Parathyroid adenoma (tissue), 2 donors: ENCODE data around the gene POLD1.

ENCODE experiments used
- H2AFZ ChIP-seq: fragments of 300-600 bp; sonication (generic); one replicate; pipeline ENCODE4 v1.7.0; 2017; ENCODE audit warnings: antibody characterized with exemption, mild to moderate bottlenecking
- H3K27ac ChIP-seq: fragments of 300-600 bp; sonication (generic); one replicate; pipeline ENCODE4 v1.7.0; 2017
- H3K27me3 ChIP-seq: fragments of 300-600 bp; sonication (generic); one replicate; pipeline ENCODE4 v1.7.0; 2017; ENCODE audit warnings: low read length; ENCODE audit not compliant: control insufficient read depth, insufficient read depth
- H3K36me3 ChIP-seq: fragments of 300-600 bp; sonication (generic); one replicate; pipeline ENCODE4 v1.7.0; 2017; ENCODE audit warnings: low read length; ENCODE audit not compliant: control insufficient read depth, insufficient read depth
- H3K4me1 ChIP-seq: fragments of 300-600 bp; sonication (generic); one replicate; pipeline ENCODE4 v1.7.0; 2017; ENCODE audit warnings: control low read depth
- H3K4me2 ChIP-seq: fragments of 300-600 bp; sonication (generic); one replicate; pipeline ENCODE4 v1.7.0; 2017; ENCODE audit warnings: low read length
- H3K4me3 ChIP-seq: fragments of 300-600 bp; sonication (generic); one replicate; pipeline ENCODE4 v1.7.0; 2017; ENCODE audit warnings: low read depth, low read length
- H3K79me2 ChIP-seq: fragments of 300-600 bp; sonication (generic); one replicate; pipeline ENCODE4 v1.7.0; 2017; ENCODE audit warnings: control low read depth
- H3K9ac ChIP-seq: fragments of 300-600 bp; sonication (generic); one replicate; pipeline ENCODE4 v1.7.0; 2017; ENCODE audit warnings: mild to moderate bottlenecking
- H3K9me3 ChIP-seq: fragments of 300-600 bp; sonication (generic); one replicate; pipeline ENCODE4 v1.7.0; 2017; ENCODE audit warnings: low read length; ENCODE audit not compliant: control insufficient read depth
- TF ChIP-seq, protein P1 (sequence below): fragments of 300-600 bp; sonication (generic); IDR thresholded peaks from one replicate; pipeline ENCODE4 v1.7.0; 2017; ENCODE audit warnings: antibody characterized with exemption, mild to moderate bottlenecking
- donor health status: primary hyperparathyroidism.

The POLD1 gene

DNA sequence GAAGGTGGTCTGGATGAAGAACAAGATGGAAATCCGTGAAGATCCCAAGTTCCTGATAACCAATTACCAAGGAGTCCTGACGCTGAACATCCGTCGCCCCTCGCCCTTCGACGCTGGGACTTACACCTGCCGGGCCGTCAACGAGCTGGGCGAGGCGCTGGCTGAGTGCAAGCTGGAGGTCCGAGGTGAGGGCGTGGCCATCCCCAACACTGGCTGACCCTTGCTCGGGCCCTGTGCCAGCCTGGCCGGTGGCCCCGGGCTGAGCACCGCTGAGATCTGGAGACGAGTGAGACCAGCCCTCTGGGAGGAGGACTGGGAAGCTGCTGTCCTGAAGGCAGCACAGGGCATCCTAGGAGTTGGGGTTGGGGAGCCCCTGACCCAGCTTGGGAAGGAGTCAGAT, 80.2 kb downstream of the POLD1 start:
- TF ChIP-seq, protein P1, sequence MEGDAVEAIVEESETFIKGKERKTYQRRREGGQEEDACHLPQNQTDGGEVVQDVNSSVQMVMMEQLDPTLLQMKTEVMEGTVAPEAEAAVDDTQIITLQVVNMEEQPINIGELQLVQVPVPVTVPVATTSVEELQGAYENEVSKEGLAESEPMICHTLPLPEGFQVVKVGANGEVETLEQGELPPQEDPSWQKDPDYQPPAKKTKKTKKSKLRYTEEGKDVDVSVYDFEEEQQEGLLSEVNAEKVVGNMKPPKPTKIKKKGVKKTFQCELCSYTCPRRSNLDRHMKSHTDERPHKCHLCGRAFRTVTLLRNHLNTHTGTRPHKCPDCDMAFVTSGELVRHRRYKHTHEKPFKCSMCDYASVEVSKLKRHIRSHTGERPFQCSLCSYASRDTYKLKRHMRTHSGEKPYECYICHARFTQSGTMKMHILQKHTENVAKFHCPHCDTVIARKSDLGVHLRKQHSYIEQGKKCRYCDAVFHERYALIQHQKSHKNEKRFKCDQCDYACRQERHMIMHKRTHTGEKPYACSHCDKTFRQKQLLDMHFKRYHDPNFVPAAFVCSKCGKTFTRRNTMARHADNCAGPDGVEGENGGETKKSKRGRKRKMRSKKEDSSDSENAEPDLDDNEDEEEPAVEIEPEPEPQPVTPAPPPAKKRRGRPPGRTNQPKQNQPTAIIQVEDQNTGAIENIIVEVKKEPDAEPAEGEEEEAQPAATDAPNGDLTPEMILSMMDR, result no peak
- H3K4me1 ChIP-seq, result no peaks in the 10 kb centered on the region
- H3K27me3 ChIP-seq, result no peaks in the 10 kb centered on the region
- H3K27ac ChIP-seq, result no peak overlapping the region
- H2AFZ ChIP-seq, result no peak overlapping the region
- H3K36me3 ChIP-seq, result no peaks in the 10 kb centered on the region
- H3K9me3 ChIP-seq, result no peaks in the 10 kb centered on the region
- H3K4me2 ChIP-seq, result no peak overlapping the region
- no peak overlapping the region for H3K9ac ChIP-seq
- H3K4me3 ChIP-seq, result no peak overlapping the region
- no peaks in the 10 kb centered on the region for H3K79me2 ChIP-seq

DNA sequence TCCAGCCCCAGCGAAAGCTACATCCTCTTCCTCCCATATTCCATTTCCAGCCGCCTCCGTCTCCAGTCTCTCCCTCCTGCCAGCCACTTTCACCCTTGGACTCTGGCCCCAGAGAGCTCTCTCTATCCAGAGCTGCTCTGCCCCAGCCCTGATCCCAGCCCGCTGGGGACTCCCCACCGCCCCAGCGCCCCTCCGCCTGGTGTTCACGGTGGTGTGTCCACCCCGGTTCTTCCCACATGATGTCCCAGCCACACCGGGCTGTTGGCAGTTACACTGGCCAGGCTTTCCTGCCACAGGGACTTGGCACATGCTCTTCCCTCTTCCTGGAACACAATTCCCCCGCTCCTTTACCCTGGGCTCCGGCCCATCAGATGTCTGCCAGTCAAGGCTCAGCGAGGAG, 80.9 kb downstream of the POLD1 start:
- no peaks in the 10 kb centered on the region for H3K9me3 ChIP-seq
- H3K79me2 ChIP-seq, result no peaks in the 10 kb centered on the region
- no peaks in the 10 kb centered on the region for H3K36me3 ChIP-seq
- H3K4me1 ChIP-seq, result no peaks in the 10 kb centered on the region
- no peak overlapping the region for H3K9ac ChIP-seq
- no peak overlapping the region for H3K27ac ChIP-seq
- H3K4me2 ChIP-seq, result no peak overlapping the region
- TF ChIP-seq, protein P1, result no peak
- H2AFZ ChIP-seq, result no peak overlapping the region
- no peak overlapping the region for H3K4me3 ChIP-seq
- H3K27me3 ChIP-seq, result no peaks in the 10 kb centered on the region

DNA sequence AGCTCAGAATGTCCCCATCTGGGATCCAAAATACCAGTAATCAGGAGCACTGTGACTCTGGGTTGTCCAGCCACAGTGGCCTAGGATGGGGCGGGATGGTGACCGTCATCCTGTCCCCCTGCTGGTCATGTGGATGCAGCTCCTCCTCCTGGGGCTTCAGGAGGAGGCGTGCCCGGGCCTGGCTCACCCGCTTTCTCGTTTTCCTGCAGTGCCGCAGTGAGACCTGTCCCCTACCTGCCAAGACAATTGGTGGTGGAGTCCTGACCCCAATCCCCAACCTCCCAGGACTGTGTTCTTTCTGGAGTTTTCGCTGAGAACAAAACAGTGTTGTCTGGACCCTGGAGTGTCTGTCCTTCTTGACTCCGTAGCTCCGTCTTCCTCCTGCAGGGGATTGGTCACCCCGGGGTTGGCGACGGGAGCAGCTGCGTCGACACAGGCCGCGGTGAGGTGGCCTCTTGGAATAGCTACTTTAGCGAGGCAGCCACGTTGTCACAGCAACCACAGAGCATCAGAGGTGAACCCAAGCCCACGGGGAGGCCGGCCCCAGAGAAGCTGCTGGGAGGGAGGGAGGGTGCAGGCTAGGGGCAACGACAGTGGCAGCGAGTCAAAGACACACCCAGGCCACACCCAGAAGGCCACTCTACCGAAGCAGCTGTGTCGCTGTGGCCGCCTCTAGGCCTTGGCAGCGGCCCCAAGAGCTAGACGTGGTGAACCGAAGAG, 82.0 kb downstream of the POLD1 start:
- H3K27me3 ChIP-seq, result no peaks in the 10 kb centered on the region
- TF ChIP-seq, protein P1, result no peak
- H3K36me3 ChIP-seq, result no peaks in the 10 kb centered on the region
- no peaks in the 10 kb centered on the region for H3K4me1 ChIP-seq
- no peak overlapping the region for H3K4me2 ChIP-seq
- no peak overlapping the region for H3K9ac ChIP-seq
- no peaks in the 10 kb centered on the region for H3K79me2 ChIP-seq
- H3K4me3 ChIP-seq, result no peak overlapping the region
- H3K27ac ChIP-seq, result no peak overlapping the region
- no peaks in the 10 kb centered on the region for H3K9me3 ChIP-seq
- no peak overlapping the region for H2AFZ ChIP-seq

- Histone ChIP-seq H3K36me3 (no peaks in the 10 kb centered on the region), H3K27ac (no peak overlapping the region), H3K9me3 (no peaks in the 10 kb centered on the region), H3K9ac (no peak overlapping the region), H3K4me1 (no peaks in the 10 kb centered on the region), H2AFZ (no peak overlapping the region), H3K4me2 (no peak overlapping the region), H3K27me3 (no peaks in the 10 kb centered on the region), H3K4me3 (no peak overlapping the region), H3K79me2 (no peaks in the 10 kb centered on the region)
- TF ChIP-seq, protein P1, result no peak
These were observed 82.5 kb downstream of the POLD1 start for GRCh38 chr19:50466706-50467039.

GRCh38 chr19:50467566-50467965, 83.4 kb downstream of the POLD1 start:
- H3K79me2 ChIP-seq, result no peaks in the 10 kb centered on the region
- H3K4me1 ChIP-seq, result no peaks in the 10 kb centered on the region
- TF ChIP-seq, protein P1, result no peak
- no peaks in the 10 kb centered on the region for H3K9me3 ChIP-seq
- no peak overlapping the region for H3K9ac ChIP-seq
- H3K4me3 ChIP-seq, result no peak overlapping the region
- no peak overlapping the region for H3K4me2 ChIP-seq
- no peaks in the 10 kb centered on the region for H3K27me3 ChIP-seq
- H3K27ac ChIP-seq, result no peak overlapping the region
- H3K36me3 ChIP-seq, result no peaks in the 10 kb centered on the region
- no peak overlapping the region for H2AFZ ChIP-seq
